Suppressor macrophage (primary cell): ENCODE data around the gene DNAH17.
A peak's percentile ranks its signal among the peaks of the same experiment; 100 is the strongest.

Experiments
- DNase-seq, 4 experiments: peaks; one replicate each; pipeline ENCODE4 v3.0.0-alpha.2; 2020 to 2022

The DNAH17 gene

GRCh38 chr17:78541488-78542206, 35.5 kb downstream of the DNAH17 start:
- peak; percentile 70 to 81 (median 74) for DNase-seq

- no peak for DNase-seq
Observed at GRCh38 chr17:78539781-78540180, 37.4 kb downstream of the DNAH17 start.

GRCh38 chr17:78538033-78538776, 39.0 kb downstream of the DNAH17 start:
- no peak for DNase-seq

- DNase-seq: no peak
Observed at GRCh38 chr17:78537217-78537860, 39.9 kb downstream of the DNAH17 start.

GRCh38 chr17:78535273-78536197, 41.7 kb downstream of the DNAH17 start:
- DNase-seq: peak; percentile 15 to 52 (median 28)

GRCh38 chr17:78534492-78535272, 42.5 kb downstream of the DNAH17 start:
- DNase-seq: no peak

GRCh38 chr17:78532922-78533640, 44.1 kb downstream of the DNAH17 start:
- peak; percentile 43 to 75 (median 66) for DNase-seq

GRCh38 chr17:78532311-78532710, 44.9 kb downstream of the DNAH17 start:
- DNase-seq: no peak

- DNase-seq: no peak
Observed at GRCh38 chr17:78530675-78531074, 46.5 kb downstream of the DNAH17 start.

- DNase-seq: no peak
Observed at GRCh38 chr17:78529871-78530670, 47.1 kb downstream of the DNAH17 start.

GRCh38 chr17:78529251-78529650, 47.9 kb downstream of the DNAH17 start:
- no peak for DNase-seq

- no peak for DNase-seq
Observed at GRCh38 chr17:78528541-78528940, 48.7 kb downstream of the DNAH17 start.

- no peak for DNase-seq
Observed at GRCh38 chr17:78527345-78527744, 49.9 kb downstream of the DNAH17 start.

- DNase-seq: no peak
Observed at GRCh38 chr17:78526231-78527025, 50.8 kb downstream of the DNAH17 start.

- no peak for DNase-seq
Observed at GRCh38 chr17:78525511-78526160, 51.6 kb downstream of the DNAH17 start.

- no peak for DNase-seq
Observed at GRCh38 chr17:78524870-78525510, 52.2 kb downstream of the DNAH17 start.

- no peak for DNase-seq
Observed at GRCh38 chr17:78523934-78524655, 53.1 kb downstream of the DNAH17 start.
